Right lobe of liver (tissue), 6 donors: ENCODE data around the gene IQGAP3. TPM values are rescaled to one million over a fixed set of nuclear protein-coding genes. Genes with fewer than 3 reads are reported as not detected.

ENCODE experiments used
- ATAC-seq, 4 donors: fragments of 200-7000 bp; cut with Tn5 transposase; one replicate each; pipeline ENCODE4 v1.9.1; 2020; ENCODE audit warnings: mild to moderate bottlenecking in 4 of 4, moderate library complexity in 4 of 4
- DNase-seq, 3 donors: peaks; one replicate each; pipeline ENCODE4 v3.0.0-alpha.2; 2020
- H3K27ac ChIP-seq, 3 donors: fragments of 200-600 bp; one replicate each; pipeline ENCODE4 v1.8.0; 2022
- H3K27me3 ChIP-seq, 2 donors: fragments of 200-600 bp; one replicate each; pipeline ENCODE4 v1.8.0; 2022
- H3K36me3 ChIP-seq, 4 donors: fragments of 200-600 bp; sonication (generic) in 1 of 4; one replicate each; pipeline versions ENCODE4 v1.5.1 to v1.8.0; 2017 to 2022; ENCODE audit warnings: control low read depth in 1 of 4
- H3K4me1 ChIP-seq, 4 donors: fragments of 200-600 bp; sonication (generic) in 1 of 4; one replicate each; pipeline versions ENCODE4 v1.5.1 to v1.8.0; 2017 to 2022; ENCODE audit warnings: control low read depth in 1 of 4
- H3K4me3 ChIP-seq, 3 donors: fragments of 200-600 bp; one replicate each; pipeline ENCODE4 v1.8.0; 2022
- H3K9me3 ChIP-seq, 4 donors: fragments of 200-600 bp; sonication (generic) in 1 of 4; one replicate each; pipeline versions ENCODE4 v1.5.1 to v1.8.0; 2017 to 2022; ENCODE audit warnings: control low read depth in 1 of 4
- POLR2A ChIP-seq: fragments of 450-650 bp; IDR thresholded peaks from one replicate; pipeline ENCODE4 v1.6.1; 2017; ENCODE audit warnings: antibody characterized with exemption, mild to moderate bottlenecking
- WGBS: methylation state at CpG from one replicate; pipeline ENCODE4 v1.1.6; 2018; ENCODE audit warnings: low coverage, low lambda C conversion rate; ENCODE audit not compliant: insufficient coverage; ENCODE audit errors: missing lambda C conversion rate; 5-methylcytosine and 5-hydroxymethylcytosine counted together
- intact Hi-C, 2 donors: fragments of 100-400 bp; cut with DNase I; formaldehyde crosslinking; loops; one replicate each; pipeline versions ENCODE4 v1.11.2 to v1.14.1; 2022
- total RNA-seq, 6 experiments: library from RNA; depleted of rRNA in 2 of 6; stranded (reverse); fragments of >200 nt in 2 of 6; fragmentation: NEBNext Ultra II Directional in 3 of 6; extraction: Animal tissue kit (Norgen Biotek cat#: 25700) in 3 of 6; gene quantifications; one replicate each; pipeline versions ENCODE4 v1.1.0 to v1.2.4, GENCODE V29; 2016 to 2023
- TF ChIP-seq, protein P1 (sequence below), 4 donors: fragments of 200-600 bp in 3 of 4; fragments of 450-650 bp in 1 of 4; IDR thresholded peaks; one replicate each; pipeline versions ENCODE4 v1.5.1 to v1.8.0; 2016 to 2022; ENCODE audit warnings: antibody characterized with exemption in 4 of 4, mild to moderate bottlenecking in 2 of 4
- donor health status: DM: no; HTN: yes; CAD: no.
- donor health status: DM: no; HTN: no; CAD: no.
- donor health status: DM: no; HTN: no; CAD: no.
- donor health status: DM: no; HTN: yes; CAD: no.
- donor health status: DM: no; HTN: yes; CAD: no.

IQGAP3 gene
- total RNA-seq, 6 experiments from 2014 or later = 0.07 to 2.6 (median 0.95) TPM

DNA sequence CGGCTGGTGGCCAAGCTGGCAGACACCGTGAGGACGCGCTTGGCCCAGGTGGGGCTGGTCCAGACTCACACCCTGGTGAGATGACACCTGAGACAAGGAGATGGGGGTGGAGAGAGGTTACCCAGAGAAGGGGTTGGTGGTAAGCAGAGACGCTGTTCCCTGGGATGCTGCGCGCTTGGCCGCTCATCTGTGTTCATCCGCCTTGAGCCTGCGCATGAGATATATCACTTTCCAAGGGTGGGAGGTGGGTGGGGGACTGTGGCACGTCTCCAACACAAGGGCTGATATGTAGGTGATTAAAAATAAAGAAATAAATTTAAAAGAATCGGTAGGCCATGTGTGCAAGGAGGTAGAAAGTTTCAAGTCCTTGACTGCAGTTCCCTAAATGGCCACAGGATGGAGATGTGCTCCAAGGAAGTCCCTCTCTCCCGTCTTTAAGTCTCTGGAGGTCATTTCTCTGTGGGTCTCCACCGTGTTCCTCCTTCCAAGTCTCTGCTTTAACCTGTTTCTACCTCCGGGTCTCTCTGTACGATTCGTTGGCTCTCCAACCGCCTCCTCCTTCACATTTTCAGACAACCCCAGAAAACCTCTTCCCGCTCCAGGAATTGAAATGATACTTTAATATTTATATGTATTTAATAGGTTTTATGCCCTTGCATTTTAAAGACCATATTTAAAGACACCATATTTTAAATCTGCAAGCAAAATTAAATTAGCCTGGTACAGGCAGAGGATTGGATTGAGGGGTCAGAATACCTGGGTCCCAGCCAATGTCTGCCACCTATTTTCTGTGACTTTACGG, 11.7 kb upstream of the IQGAP3 start:
- Histone ChIP-seq H3K36me3 (no peaks in the 10 kb centered on the region), H3K4me1 (no peaks in the 10 kb centered on the region), H3K9me3 (no peaks in the 10 kb centered on the region), H3K4me3 (no peak overlapping the region), H3K27me3 (no peaks in the 10 kb centered on the region), H3K27ac (no peak overlapping the region)
- WGBS = 46% methylated on average over 15 of the region's 20 CpGs
- no peak for TF ChIP-seq POLR2A
- TF ChIP-seq, protein P1, sequence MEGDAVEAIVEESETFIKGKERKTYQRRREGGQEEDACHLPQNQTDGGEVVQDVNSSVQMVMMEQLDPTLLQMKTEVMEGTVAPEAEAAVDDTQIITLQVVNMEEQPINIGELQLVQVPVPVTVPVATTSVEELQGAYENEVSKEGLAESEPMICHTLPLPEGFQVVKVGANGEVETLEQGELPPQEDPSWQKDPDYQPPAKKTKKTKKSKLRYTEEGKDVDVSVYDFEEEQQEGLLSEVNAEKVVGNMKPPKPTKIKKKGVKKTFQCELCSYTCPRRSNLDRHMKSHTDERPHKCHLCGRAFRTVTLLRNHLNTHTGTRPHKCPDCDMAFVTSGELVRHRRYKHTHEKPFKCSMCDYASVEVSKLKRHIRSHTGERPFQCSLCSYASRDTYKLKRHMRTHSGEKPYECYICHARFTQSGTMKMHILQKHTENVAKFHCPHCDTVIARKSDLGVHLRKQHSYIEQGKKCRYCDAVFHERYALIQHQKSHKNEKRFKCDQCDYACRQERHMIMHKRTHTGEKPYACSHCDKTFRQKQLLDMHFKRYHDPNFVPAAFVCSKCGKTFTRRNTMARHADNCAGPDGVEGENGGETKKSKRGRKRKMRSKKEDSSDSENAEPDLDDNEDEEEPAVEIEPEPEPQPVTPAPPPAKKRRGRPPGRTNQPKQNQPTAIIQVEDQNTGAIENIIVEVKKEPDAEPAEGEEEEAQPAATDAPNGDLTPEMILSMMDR (IDR thresholded peaks at IDR 0.05) = peak; percentile 81 to 94 (median 92)
- intact Hi-C loops = no loop called here
- DNase-seq (peak in 1 of 3 donors; percentile 34), ATAC-seq (peak; percentile 62 to 83 (median 82))

DNA sequence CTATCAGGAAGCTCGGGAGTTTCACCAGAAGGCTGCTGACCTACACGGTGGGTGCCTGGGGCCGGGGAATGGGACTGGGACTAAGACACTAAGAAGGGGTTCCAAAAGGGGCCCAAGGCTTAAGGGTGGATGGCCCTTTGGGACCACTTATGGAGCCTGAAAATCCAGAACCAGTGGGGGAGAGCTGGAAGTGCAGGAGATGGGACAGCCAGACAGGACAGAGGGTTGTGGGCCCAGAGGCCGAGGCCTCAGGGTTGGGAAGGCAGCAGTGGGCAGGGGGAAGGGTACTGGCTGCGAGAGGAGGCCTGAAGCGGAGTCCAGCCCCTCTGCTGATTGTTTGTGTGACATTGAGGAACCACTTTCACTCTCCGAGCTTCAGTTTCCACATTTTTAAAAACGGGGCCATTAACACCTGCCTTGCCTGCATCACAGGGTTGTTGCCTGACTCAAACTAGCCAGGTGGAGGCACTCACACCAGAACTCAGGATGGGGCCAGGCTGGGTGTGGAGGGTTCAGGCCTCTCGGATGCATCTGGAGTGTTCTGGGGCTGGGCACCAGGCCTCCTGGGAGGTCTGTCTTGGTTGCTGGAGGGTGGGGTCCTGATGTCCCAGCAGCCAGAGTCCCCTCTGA, 10.1 kb upstream of the IQGAP3 start:
- no peak for TF ChIP-seq POLR2A
- TF ChIP-seq, protein P1 (IDR thresholded peaks at IDR 0.05) = no peak
- intact Hi-C loops = no loop called here
- DNase-seq = no peak

GRCh38 chr1:156581661-156582387, 9.5 kb upstream of the IQGAP3 start:
- no peaks in the 10 kb centered on the region for H3K9me3 ChIP-seq
- H3K4me1 ChIP-seq = no peaks in the 10 kb centered on the region
- 61% methylated on average over 9 of the region's 21 CpGs for WGBS
- H3K4me3 ChIP-seq = no peak overlapping the region
- intact Hi-C loops = no loop called here
- H3K27me3 ChIP-seq = no peaks in the 10 kb centered on the region
- TF ChIP-seq POLR2A = no peak
- TF ChIP-seq, protein P1 (IDR thresholded peaks at IDR 0.05) = no peak
- no peak overlapping the region for H3K27ac ChIP-seq
- DNase-seq (no peak), ATAC-seq (peak in 1 of 4 donors; percentile 9)
- no peaks in the 10 kb centered on the region for H3K36me3 ChIP-seq

More for the DNA sequence above, 10.1 kb upstream of the IQGAP3 start:
- Histone ChIP-seq H3K4me1 (no peaks in the 10 kb centered on the region), H3K36me3 (no peaks in the 10 kb centered on the region), H3K27me3 (no peaks in the 10 kb centered on the region), H3K27ac (no peak overlapping the region), H3K4me3 (no peak overlapping the region), H3K9me3 (no peaks in the 10 kb centered on the region)
- WGBS = 25% methylated on average over 2 of the region's 9 CpGs
- ATAC-seq = no peak

- no peaks in the 10 kb centered on the region for H3K4me1 ChIP-seq
- H3K4me3 ChIP-seq = no peak within 1 kb of the TSS
- WGBS = 88% methylated on average over 1 of the region's 5 CpGs
- DNase-seq = no peak
- no peak for TF ChIP-seq POLR2A
- TF ChIP-seq, protein P1 (IDR thresholded peaks at IDR 0.05) = no peak
- no peaks in the 10 kb centered on the region for H3K9me3 ChIP-seq
- no peak for ATAC-seq
- intact Hi-C loops = no loop called here
- no peaks in the 10 kb centered on the region for H3K36me3 ChIP-seq
- H3K27me3 ChIP-seq = no peaks in the 10 kb centered on the region
- no peak within 1 kb of the TSS for H3K27ac ChIP-seq
Observed at GRCh38 chr1:156579472-156579871, 7.1 kb upstream of the IQGAP3 start, which contains the start of gene TTC24. TSS of gene TTC24 (plus strand) at chr1:156579723. CDS start at chr1:156581365, 1,642 bp downstream.
